GM12864 (cell line): ENCODE measurements around the gene CREG2.

Experiments
- DNase-seq: peaks from one replicate; pipeline ENCODE4 v3.0.0-alpha.2; 2011; ENCODE audit warnings: low read depth
- H3K4me3 ChIP-seq: 2 replicates; pipeline ENCODE4 v1.5.1; 2011; ENCODE audit warnings: mild to moderate bottlenecking, low read depth, low read length, control low read depth
- TF ChIP-seq, protein P1 (sequence below): IDR thresholded peaks from 2 replicates; pipeline ENCODE4 v1.5.1; 2011; ENCODE audit warnings: low read depth, mild to moderate bottlenecking, moderate library complexity, low read length, control low read depth, inconsistent platforms; ENCODE audit errors: missing control alignments

The CREG2 gene

DNA sequence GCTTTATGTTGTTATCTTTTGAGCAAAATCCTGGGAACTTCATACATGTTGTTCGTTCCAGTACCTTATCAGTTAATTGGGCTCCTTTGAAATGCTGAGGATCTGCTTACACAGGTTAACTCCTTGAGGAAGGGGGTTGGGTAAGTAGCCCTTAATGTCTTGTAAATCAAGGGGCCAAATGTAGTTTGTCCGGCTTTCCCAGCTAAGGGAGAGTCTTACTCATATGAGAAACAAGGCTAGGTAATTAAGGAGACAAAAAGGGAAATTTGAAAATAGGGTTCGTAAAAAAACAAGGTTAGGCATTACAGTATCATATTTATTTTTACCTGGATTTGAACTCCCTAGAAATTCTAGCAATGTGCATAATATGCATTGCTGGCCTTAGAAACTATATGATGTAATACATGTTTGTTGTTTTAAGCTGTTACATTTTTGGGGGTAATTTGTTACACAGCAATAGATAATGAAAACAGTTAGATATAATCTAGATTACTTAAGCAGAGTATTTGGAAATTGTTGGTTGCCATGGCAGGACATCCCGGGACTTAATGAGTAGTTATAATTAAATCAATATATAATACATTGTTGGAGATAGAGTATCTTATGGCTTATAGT, 47.9 kb downstream of the CREG2 start:
- no peak for DNase-seq
- no peak overlapping the region for H3K4me3 ChIP-seq
- TF ChIP-seq, protein P1, sequence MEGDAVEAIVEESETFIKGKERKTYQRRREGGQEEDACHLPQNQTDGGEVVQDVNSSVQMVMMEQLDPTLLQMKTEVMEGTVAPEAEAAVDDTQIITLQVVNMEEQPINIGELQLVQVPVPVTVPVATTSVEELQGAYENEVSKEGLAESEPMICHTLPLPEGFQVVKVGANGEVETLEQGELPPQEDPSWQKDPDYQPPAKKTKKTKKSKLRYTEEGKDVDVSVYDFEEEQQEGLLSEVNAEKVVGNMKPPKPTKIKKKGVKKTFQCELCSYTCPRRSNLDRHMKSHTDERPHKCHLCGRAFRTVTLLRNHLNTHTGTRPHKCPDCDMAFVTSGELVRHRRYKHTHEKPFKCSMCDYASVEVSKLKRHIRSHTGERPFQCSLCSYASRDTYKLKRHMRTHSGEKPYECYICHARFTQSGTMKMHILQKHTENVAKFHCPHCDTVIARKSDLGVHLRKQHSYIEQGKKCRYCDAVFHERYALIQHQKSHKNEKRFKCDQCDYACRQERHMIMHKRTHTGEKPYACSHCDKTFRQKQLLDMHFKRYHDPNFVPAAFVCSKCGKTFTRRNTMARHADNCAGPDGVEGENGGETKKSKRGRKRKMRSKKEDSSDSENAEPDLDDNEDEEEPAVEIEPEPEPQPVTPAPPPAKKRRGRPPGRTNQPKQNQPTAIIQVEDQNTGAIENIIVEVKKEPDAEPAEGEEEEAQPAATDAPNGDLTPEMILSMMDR, result no peak

GRCh38 chr2:101337877-101338276, 49.4 kb downstream of the CREG2 start:
- H3K4me3 ChIP-seq, result no peak overlapping the region
- TF ChIP-seq, protein P1, result no peak
- no peak for DNase-seq

DNA sequence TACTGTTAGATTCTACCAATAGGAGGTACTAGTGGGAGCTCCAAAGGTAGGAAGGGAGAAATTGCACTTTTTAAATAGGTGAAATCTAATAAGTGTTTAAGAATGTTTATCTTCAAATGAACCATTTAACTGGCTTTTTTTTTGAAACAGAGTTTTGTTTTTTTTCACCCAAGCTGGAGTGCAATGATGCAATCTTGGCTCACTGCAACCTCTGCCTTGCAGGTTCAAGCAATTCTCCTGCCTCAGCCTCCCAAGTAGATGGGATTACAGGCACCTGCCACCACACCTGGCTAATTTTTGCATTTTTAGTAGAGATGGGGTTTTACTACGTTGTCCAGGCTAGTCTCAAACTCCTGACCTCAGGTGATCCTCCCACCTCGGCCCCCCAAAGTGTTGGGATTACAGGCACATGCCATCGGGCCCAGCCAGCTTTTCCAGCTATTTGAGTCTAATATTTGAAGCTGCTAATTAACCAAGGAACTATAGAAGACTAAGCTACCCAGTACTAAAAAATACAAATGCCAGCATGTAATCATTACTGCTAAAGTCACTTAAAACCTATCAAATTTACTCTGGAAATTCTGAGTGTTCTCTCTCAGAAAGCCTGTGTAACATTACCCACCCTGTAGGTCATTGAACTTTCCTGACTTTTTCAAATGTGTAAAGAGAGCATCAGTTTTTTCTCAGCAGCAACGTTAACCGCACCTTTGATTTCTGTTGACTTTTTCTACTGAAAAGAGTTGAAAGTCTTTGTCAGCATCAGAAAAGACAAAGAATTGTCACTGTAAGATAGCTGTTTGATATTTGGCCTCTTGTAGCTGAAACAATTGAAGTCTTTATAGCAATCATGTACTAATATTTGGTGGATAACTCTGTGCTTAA, 54.2 kb downstream of the CREG2 start:
- TF ChIP-seq, protein P1, result no peak
- no peak overlapping the region for H3K4me3 ChIP-seq
- no peak for DNase-seq

- no peak for DNase-seq
- no peak overlapping the region for H3K4me3 ChIP-seq
- TF ChIP-seq, protein P1, result no peak
Measured at GRCh38 chr2:101331202-101331601, 56.1 kb downstream of the CREG2 start.

DNA sequence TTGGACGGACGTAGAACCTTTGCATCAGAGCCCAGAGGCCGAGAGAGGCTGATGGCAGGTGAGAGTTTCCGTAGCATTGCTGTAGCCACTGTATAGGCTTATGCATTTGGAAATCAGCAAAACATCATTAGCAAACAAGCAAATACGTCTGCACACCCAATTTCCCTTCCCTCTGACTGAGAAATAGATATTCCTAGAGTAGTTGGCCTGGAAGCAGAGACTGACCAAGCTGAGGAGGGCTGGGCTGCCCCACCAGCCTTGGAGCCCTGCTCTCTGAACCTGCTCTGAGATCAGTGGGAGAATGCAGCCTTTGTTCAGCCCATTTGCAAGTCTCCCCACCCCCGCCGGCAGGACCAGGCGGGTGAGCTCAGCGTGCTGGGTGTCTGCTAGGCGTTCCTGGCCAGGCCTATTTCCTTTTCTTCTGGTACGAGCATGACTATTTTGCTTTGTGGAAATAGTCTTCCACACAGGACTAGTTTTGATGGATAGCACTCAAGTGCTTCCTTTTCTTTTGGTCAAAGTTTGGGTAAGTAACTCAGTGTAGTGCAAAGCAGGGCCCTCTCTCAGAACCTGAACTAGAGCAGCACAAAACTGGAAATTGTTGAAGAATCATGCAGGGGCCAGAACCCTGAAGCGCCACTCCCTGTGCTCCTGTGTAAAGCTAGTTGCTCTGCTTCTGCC, 56.9 kb downstream of the CREG2 start:
- no peak for DNase-seq
- H3K4me3 ChIP-seq, result no peak overlapping the region
- TF ChIP-seq, protein P1, result no peak

- no peak overlapping the region for H3K4me3 ChIP-seq
- no peak for DNase-seq
- TF ChIP-seq, protein P1, result no peak
Measured at GRCh38 chr2:101329026-101329425, 58.3 kb downstream of the CREG2 start.
